ENCODE measurements around the gene CDKN1B.

GRCh38 chr12:12715128-12715458, 2.1 kb upstream of the CDKN1B start:
- TF ChIP-seq POLR2A (IDR thresholded peaks at IDR 0.05) (no peak), CTCF (IDR thresholded peaks at IDR 0.05) (no peak)
